GM12892 (cell line): ENCODE results near the gene PLA2G7.
"Not testable (repeated sequence)": the region's sequence is repeated elsewhere in the genome, so short reads cannot be mapped to it uniquely, and the experiment has no call there.

Experiments
- DNase-seq: peaks from one replicate; pipeline ENCODE4 v3.0.0; 2011; ENCODE audit not compliant: insufficient read length
- FAIRE-seq: peaks from 2 replicates; lab custom pipeline; 2011; peaks lifted over from hg19 to GRCh38; lab: Jason Lieb, UNC
- POLR2A ChIP-seq: IDR thresholded peaks from 2 replicates; pipeline ENCODE4 v1.6.1; 2011; ENCODE audit warnings: low read depth, low read length, control low read depth
- POLR2AphosphoS5 ChIP-seq: IDR thresholded peaks from 2 replicates; pipeline ENCODE4 v1.6.1; 2011; ENCODE audit warnings: low read depth, low read length, control low read depth
- TAF1 ChIP-seq: IDR thresholded peaks from 2 replicates; pipeline ENCODE4 v1.6.1; 2011; ENCODE audit warnings: low read depth, mild to moderate bottlenecking, control low read depth, low read length, borderline replicate concordance

The PLA2G7 gene

DNA sequence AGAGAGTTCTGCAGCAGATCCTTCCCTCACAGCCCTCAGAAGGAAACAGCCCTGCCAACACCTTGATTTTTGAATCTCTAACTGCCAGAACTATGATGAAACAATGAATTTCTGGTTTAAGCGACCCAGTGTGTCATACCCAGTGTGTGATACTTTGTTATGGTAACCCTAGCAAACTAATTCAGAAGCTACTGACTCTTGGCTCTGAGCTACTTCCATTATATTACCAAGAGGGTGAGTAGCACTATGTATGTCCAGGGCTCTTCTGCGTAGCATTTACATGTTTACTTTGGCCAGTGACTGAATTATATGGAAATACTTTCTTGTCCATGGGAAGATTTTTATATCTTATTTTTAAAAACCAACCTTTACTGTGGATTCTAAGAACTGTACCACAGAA is 28.3 kb upstream of the PLA2G7 start:
- no peak for FAIRE-seq
- DNase-seq = no peak
- TF ChIP-seq POLR2A = no peak
- TF ChIP-seq TAF1 = no peak
- TF ChIP-seq POLR2AphosphoS5 = no peak

DNA sequence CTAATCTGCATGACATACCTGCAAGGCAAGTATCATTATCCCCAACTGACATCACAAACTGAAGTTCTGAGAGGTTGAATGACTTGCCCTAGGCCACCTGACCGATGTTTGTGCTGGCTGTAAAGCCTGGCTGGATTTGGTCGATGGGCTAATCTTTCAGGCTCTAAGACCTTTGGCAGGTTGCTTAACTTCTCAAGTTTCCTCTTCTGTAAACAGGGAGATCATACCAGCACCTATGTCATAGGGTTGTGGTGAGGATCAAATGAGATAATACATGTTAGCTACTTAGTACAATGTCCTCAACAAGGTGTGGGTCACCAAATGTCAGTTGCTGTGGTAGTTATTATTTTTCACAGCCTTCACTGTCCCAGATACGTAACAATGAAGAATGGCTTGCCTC is 25.8 kb upstream of the PLA2G7 start:
- DNase-seq = no peak
- TF ChIP-seq POLR2AphosphoS5 (no peak), TAF1 (no peak), POLR2A (no peak)
- no peak for FAIRE-seq

DNA sequence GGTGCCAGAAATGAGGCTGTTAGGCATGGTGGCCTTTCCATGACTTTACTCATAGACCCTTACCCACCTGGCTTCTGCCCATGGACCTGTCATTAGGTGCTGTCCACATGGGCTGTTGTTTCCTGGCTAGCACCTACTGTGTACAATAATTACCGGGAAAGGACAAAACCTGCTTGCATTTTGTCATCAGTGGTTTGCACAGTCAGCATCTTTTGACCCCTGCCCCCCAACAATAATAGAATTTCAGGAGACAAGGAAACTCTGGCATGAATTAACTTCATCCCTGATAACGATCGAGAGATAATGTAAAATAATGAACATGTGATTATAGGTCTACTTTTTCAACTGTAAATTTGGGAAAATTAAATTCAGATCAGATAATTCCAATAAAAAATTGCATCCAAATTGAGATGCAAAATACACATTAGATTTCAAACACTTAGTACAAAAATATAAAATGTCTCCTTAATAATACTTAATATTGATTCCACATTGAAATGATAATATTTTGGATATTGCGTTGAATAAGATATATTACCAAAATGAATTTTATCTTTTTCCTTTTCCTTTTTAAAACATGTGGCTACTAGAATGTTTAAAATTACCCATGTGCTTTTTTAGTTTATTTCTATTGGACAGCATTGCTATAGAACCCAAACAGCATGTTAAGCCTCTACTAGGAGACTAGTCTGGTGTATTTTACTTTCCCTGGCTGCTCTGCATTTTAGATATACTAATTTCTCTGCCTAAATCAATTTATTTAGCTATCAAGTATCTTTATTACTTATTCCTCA is 24.0 kb upstream of the PLA2G7 start:
- TF ChIP-seq TAF1 (no peak), POLR2AphosphoS5 (no peak), POLR2A (no peak)
- no peak for FAIRE-seq

DNA sequence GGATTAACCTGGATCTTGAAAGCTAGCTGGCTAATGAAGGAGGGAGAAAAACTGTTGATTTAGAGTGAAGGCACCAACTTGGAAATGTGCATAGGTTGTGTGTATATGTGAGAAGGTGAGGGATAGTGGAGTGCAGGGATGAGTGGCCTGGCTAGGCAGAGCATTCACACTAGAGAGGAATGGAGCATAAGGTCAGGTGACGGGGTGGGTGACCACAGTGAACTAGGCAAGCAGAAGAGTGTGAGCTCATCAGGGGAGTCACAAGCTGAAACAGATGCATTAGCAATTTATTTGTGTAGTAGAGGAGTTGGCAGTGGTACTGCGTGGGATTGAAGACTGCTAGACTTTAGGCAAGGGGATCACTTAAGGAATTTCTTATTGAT is 22.0 kb upstream of the PLA2G7 start:
- TF ChIP-seq POLR2AphosphoS5 (no peak), TAF1 (no peak), POLR2A (no peak)
- FAIRE-seq (no peak), DNase-seq (no peak)

More for the DNA sequence above, 24.0 kb upstream of the PLA2G7 start:
- DNase-seq = no peak

DNA sequence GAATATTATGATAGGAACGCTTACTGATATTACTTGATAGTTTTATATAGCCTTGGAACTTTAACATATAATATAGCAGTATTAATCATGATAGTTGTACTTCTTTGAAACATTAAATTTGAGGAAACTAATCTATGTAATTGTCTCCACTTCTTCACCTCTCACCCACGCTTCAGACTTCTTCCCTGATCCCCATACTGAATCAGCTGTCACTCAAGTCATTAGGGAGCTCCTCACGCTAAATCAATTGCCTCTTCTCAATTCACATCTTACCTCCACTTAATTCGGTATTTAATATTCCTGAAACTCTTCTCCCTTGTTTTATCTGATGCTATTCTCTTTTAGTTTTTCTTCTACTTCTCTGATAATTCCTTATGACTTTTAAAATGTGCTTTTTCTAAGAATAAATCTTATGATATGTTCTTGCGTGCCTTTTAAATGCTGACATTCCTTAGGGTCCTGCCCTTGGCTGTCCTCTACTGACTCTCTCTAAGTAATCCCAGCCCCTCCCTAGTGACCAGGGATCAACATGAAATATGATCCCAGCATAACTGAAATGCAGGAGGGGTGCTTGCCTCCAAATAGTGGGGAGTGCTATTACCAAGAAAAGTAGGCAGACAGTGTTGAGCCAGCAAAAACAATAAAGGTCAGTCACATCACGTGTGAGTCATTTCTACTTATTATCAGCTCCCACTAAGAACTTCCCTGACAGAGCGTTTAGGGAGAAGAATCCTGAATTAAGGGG is 21.5 kb upstream of the PLA2G7 start:
- FAIRE-seq = no peak
- DNase-seq = no peak
- TF ChIP-seq POLR2A = no peak
- TF ChIP-seq TAF1 = no peak
- TF ChIP-seq POLR2AphosphoS5 = no peak

DNA sequence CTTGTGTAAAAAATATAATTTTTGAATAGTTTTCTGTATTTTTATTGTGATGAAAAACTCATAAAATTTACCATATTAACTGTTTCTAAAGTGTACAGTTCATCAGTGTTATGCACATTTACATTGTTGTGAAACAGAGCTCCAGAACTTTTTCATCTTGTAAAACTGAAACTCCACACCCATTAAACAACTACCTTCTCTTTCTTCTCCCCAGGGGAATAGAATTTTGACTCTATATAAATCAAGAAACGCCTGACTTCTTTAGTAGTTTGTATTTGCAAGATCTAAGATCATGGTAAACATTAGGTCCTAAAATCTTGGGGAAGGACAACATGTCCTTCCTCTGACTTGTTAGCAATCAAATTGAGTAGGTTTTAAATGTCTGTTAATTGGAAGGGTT is 20.7 kb upstream of the PLA2G7 start:
- TF ChIP-seq POLR2AphosphoS5 = no peak
- TF ChIP-seq TAF1 = no peak
- no peak for TF ChIP-seq POLR2A
- DNase-seq = no peak
- FAIRE-seq = no peak

DNA sequence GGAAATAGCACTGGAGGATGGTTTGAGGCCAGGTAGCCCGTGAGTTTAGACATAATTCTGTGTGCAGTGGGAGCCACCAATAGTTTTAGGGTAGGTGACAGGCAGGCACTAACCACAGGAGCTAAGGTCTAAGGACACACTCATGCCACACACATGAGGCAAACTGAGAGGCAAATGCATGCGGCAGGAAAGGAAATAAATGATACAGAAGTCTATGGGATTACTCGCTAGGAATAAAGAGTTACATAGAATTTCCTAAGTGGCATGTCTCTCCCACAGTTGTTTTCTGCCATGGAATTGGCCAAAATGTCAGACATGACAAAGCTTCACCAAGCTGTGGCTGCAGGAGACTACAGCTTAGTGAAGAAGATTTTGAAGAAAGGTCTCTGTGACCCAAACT is 16.5 kb upstream of the PLA2G7 start:
- no peak for TF ChIP-seq TAF1
- TF ChIP-seq POLR2A = no peak
- no peak for TF ChIP-seq POLR2AphosphoS5
- FAIRE-seq (no peak), DNase-seq (no peak)

DNA sequence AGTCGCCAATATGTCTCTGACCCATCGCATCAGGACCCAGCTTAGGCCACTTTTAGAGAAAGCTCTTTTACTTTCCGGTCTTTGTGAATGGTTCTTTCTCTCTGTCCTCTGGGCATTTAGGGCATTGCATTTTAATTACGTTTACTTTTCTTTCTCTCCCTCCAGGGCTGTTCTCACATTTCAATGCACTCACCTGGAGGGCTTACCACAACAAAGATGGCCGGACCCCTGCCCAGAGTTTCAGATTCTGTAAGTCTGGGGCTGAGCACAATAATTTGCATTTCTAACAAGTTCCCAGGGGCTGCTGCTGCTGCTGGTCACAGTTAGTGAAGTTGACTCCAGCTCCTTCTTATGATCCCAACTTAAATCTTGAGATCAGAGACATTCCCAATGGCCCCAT is 14.6 kb upstream of the PLA2G7 start:
- FAIRE-seq (no peak), DNase-seq (no peak)
- TF ChIP-seq POLR2AphosphoS5 (no peak), POLR2A (no peak), TAF1 (no peak)

DNA sequence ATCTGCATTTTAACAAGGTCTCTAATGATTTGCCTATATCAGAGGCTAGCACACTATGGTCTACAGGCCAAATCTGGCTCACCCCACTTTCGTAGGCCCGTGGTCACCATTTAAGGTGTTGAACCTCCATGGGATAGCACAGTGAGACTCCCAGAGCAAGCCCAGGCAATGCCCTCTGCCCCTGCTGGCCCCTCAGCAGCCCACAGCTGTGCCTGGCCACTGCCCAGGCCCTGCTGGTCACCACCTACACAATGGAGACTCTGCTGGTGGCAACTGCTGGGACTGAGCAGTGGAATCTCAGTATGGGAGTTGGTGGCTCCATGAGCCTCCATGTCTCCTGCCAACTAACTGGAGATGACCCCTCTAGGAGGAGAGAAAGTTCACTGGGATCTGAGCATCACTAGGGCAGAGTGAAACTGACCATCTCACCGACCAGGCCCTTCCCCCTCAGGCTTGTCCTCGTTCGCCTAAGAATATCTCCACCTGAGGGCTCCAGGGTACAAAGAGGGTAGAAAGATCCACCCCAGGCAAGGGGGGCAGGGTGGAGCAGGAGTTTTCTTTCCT is 13.8 kb upstream of the PLA2G7 start:
- FAIRE-seq (no peak), DNase-seq (no peak)
- TF ChIP-seq TAF1 = no peak

DNA sequence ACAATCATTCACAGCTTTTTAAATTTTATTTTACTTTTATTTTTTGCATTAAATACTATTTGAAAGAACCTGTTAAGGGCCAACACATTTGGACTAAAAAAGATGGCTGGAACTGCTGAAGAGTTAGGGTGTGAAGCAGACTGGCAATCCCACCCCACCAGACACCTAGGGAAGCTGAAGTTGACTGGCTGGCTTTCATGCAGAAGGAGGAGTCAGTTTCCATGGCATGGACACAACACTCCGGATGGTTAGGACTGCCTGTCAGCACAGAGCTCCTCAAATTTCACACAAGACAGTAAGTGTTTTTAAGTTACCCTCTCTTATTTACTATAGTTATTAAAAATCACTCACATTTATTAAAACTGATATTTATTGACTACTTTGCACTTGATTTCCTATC is 11.5 kb upstream of the PLA2G7 start, which contains the start of gene ANKRD66:
Gene ANKRD66, plus strand, starts transcription at position 238 of the 400 bp plus-strand sequence. CDS start 5,016 bp downstream, outside the sequence.
- TF ChIP-seq POLR2AphosphoS5 = no peak
- no peak for TF ChIP-seq TAF1
- no peak for TF ChIP-seq POLR2A
- DNase-seq = no peak
- no peak for FAIRE-seq

DNA sequence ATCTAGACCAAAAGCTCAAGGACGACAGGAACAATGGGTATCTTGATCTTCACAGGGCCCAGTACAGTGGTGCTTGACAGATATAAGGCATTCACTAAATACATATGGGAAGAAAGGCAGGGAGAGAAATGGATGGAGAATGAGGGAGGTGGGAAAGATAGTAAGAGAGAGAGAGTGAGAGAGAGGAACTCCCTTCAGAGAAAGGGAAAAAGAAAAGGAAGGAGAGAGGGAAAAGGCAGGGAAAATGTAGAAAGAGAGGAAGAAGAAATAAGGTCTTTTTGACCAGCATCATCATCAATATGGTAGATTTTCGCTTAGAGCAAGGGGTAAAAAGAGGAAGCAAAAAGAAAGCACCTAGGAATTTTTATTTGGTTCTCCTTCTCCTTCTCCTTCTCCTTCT is 10.8 kb upstream of the PLA2G7 start:
- TF ChIP-seq TAF1 (no peak), POLR2AphosphoS5 (no peak), POLR2A (no peak)
- no peak for DNase-seq
- no peak for FAIRE-seq

DNA sequence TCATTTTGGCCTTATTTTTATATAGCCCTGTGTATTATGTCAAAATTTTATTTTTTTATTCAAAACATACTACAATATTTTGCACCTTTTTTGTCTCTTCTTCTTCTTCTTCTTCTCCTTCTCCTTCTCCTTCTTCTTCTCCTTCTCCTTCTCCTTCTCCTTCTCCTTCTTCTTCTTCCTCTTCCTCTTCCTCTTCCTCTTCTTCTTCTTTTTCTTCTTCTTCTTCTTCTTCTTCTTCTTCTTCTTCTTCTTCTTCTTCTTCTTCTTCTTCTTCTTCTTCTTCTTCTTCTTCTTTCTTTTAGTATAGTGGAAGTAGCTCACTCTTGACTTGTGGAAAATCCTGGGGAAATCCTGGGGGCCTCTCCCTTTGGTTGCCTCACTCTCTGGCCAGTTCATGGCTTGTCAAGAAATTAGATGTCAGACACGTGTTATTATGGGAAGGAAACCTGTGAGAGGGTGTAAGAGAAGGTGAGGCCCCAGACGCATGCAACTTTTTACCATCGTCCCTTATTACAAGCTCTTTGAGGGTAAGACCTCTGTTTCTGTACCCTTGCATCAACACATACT is 9.1 kb upstream of the PLA2G7 start:
- not testable (repeated sequence) for DNase-seq, FAIRE-seq
